ENCODE data around the gene P4HA2.

DNA sequence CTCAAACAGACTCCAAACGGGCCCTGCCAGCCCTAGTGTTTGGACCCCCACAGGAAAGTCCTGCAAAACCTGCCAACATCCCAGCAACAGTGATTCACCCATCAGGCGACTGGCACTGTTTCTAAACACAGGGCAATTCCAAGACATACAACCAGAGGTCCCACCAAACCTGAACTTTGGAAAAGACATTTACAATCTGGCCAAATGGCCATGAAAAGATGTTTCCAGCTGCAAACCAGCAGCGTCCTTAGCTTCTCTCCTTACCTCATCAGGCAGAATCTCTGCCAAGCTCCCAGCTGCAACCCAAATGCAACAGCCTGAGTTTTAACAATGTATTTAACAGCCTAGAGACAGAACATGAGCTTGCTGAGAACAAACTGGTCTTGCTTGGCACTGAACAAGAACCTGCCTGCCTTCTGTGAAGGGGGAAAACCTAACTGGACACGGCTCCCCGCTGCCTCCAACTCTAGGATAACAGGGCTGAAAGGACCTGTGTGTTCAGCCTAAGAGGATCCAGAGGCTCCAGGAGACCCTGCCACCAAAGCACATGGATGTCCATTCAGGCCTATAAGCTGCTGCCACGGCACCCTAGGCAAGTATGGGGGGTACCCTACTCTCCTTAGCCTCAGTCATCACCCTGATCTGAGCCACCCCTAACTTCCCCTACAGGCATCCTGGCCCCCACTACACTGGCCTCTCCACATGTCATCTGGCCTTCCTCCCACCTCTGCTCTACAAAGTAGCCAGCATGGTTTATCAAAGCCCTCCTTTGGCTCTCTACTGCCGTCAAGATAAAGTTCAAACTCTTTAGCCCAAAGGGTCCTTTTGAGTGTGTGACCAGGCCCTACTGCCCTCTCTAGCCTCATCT, 5.6 kb downstream of the P4HA2 start:
- TF ChIP-seq CTCF (conservative IDR thresholded peaks at IDR 0.05; ENCODE audit: low read depth in 2 of 2) (no peak), POLR2AphosphoS5 (IDR thresholded peaks at IDR 0.05; ENCODE audit: low read depth) (no peak)
- TF ChIP-seq, protein P1, sequence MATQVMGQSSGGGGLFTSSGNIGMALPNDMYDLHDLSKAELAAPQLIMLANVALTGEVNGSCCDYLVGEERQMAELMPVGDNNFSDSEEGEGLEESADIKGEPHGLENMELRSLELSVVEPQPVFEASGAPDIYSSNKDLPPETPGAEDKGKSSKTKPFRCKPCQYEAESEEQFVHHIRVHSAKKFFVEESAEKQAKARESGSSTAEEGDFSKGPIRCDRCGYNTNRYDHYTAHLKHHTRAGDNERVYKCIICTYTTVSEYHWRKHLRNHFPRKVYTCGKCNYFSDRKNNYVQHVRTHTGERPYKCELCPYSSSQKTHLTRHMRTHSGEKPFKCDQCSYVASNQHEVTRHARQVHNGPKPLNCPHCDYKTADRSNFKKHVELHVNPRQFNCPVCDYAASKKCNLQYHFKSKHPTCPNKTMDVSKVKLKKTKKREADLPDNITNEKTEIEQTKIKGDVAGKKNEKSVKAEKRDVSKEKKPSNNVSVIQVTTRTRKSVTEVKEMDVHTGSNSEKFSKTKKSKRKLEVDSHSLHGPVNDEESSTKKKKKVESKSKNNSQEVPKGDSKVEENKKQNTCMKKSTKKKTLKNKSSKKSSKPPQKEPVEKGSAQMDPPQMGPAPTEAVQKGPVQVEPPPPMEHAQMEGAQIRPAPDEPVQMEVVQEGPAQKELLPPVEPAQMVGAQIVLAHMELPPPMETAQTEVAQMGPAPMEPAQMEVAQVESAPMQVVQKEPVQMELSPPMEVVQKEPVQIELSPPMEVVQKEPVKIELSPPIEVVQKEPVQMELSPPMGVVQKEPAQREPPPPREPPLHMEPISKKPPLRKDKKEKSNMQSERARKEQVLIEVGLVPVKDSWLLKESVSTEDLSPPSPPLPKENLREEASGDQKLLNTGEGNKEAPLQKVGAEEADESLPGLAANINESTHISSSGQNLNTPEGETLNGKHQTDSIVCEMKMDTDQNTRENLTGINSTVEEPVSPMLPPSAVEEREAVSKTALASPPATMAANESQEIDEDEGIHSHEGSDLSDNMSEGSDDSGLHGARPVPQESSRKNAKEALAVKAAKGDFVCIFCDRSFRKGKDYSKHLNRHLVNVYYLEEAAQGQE (IDR thresholded peaks at IDR 0.05; ENCODE audit: unreplicated experiment) = no peak

Measured in GM23338 (cell line).